ENCODE measurements around the gene CPA4. TPM values are rescaled to one million over a fixed set of nuclear protein-coding genes. Genes with fewer than 3 reads are reported as not detected.

Gene CPA4
- total RNA-seq, 4 donors from 2014 or later = not detected

GRCh38 chr7:130350945-130351790 is 58.2 kb downstream of the CPA4 start:
- Histone ChIP-seq H3K4me3 (no peak overlapping the region), H3K27me3 (no peaks in the 10 kb centered on the region), H3K9me3 (no peaks in the 10 kb centered on the region), H3K4me1 (peaks cover 0 to 21% (median 1%) of the 10 kb centered on the region in 4 donors), H3K27ac (peak overlapping the region; percentile 22 to 68 (median 64)), H3K36me3 (no peaks in the 10 kb centered on the region)
- in situ Hi-C loops (cut with MboI; ENCODE audit: low pct_ligation_motif_present in 1 of 4, low pct_unique_long_range_greater_than_20kb in 1 of 4, low sequenced_read_pairs in 3 of 4) = no loop called here
- TF ChIP-seq EP300 (IDR thresholded peaks at IDR 0.05; ENCODE audit: low read depth) (no peak), POLR2AphosphoS5 (IDR thresholded peaks at IDR 0.05) (no peak), POLR2A (IDR thresholded peaks at IDR 0.05) (no peak)
- TF ChIP-seq, protein P1, sequence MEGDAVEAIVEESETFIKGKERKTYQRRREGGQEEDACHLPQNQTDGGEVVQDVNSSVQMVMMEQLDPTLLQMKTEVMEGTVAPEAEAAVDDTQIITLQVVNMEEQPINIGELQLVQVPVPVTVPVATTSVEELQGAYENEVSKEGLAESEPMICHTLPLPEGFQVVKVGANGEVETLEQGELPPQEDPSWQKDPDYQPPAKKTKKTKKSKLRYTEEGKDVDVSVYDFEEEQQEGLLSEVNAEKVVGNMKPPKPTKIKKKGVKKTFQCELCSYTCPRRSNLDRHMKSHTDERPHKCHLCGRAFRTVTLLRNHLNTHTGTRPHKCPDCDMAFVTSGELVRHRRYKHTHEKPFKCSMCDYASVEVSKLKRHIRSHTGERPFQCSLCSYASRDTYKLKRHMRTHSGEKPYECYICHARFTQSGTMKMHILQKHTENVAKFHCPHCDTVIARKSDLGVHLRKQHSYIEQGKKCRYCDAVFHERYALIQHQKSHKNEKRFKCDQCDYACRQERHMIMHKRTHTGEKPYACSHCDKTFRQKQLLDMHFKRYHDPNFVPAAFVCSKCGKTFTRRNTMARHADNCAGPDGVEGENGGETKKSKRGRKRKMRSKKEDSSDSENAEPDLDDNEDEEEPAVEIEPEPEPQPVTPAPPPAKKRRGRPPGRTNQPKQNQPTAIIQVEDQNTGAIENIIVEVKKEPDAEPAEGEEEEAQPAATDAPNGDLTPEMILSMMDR (IDR thresholded peaks at IDR 0.05) = no peak
- WGBS, 2 donors (ENCODE audit: low coverage in 1 of 2) = 47 to 56% methylated on average over 9 to 20 of the region's 20 CpGs
- intact Hi-C loops (cut with DNase I; ENCODE audit: low total_unique reads) = no loop called here
- DNase-seq = no peak

- Histone ChIP-seq H3K9me3 (no peaks in the 10 kb centered on the region), H3K4me1 (peaks cover 3 to 27% (median 4%) of the 10 kb centered on the region in 4 donors), H3K4me3 (no peak overlapping the region), H3K27me3 (no peaks in the 10 kb centered on the region), H3K27ac (peak overlapping the region; percentile 22 to 68 (median 64)), H3K36me3 (no peaks in the 10 kb centered on the region)
- in situ Hi-C loops (cut with MboI; ENCODE audit: low pct_ligation_motif_present in 1 of 4, low pct_unique_long_range_greater_than_20kb in 1 of 4, low sequenced_read_pairs in 3 of 4) = no loop called here
- TF ChIP-seq POLR2AphosphoS5 (IDR thresholded peaks at IDR 0.05) (no peak), EP300 (IDR thresholded peaks at IDR 0.05; ENCODE audit: low read depth) (no peak), POLR2A (IDR thresholded peaks at IDR 0.05) (no peak)
- TF ChIP-seq, protein P1 (IDR thresholded peaks at IDR 0.05) = no peak
- WGBS, 2 donors (ENCODE audit: low coverage in 1 of 2) = 85 to 86% methylated on average over 3 to 6 of the region's 6 CpGs
- intact Hi-C loops (cut with DNase I; ENCODE audit: low total_unique reads) = loop anchor here (2.0 kb wide), 1 partner anchor 43 kb away; no protein-coding TSS in a partner anchor
- DNase-seq = no peak
Observed at GRCh38 chr7:130351791-130352090, 58.8 kb downstream of the CPA4 start.

GRCh38 chr7:130352194-130353074 is 59.5 kb downstream of the CPA4 start:
- peaks cover 4 to 31% (median 8%) of the 10 kb centered on the region in 4 donors for H3K4me1 ChIP-seq
- 68 to 70% methylated on average over 17 to 20 of the region's 20 CpGs for WGBS, 2 donors (ENCODE audit: low coverage in 1 of 2)
- no peaks in the 10 kb centered on the region for H3K9me3 ChIP-seq
- in situ Hi-C loops (cut with MboI; ENCODE audit: low pct_ligation_motif_present in 1 of 4, low pct_unique_long_range_greater_than_20kb in 1 of 4, low sequenced_read_pairs in 3 of 4) (no loop called here), intact Hi-C loops (cut with DNase I; ENCODE audit: low total_unique reads) (loop anchor here (2.0 kb wide), 1 partner anchor 42 kb away; no protein-coding TSS in a partner anchor)
- H3K36me3 ChIP-seq = no peaks in the 10 kb centered on the region
- peak overlapping the region; percentile 36 to 68 (median 64) for H3K27ac ChIP-seq
- H3K27me3 ChIP-seq = no peaks in the 10 kb centered on the region
- no peak overlapping the region for H3K4me3 ChIP-seq
- no peak for DNase-seq
- TF ChIP-seq EP300 (IDR thresholded peaks at IDR 0.05; ENCODE audit: low read depth) (no peak), POLR2AphosphoS5 (IDR thresholded peaks at IDR 0.05) (no peak)

DNA sequence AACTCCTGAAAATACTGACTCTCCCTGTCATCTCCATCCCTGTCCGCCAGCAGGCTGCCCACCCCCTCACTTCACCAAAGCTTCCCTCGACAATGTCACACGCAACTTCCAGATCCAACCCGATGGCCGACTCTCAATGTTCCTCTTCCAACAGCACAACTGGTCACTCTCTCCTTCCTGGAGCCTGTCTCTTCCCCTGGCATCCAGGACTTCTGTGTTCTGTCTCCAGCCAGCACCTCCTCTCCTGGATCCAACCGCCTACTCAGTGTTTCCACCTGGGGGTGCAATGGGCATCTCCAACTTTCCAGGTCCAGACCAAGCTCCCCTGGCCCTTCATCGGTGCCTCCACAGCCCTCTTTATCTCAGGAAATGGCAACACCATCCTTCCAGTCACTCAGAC is 60.2 kb downstream of the CPA4 start:
- peak overlapping the region in 3 of 4 donors; percentile 62 to 68 (median 66) for H3K27ac ChIP-seq
- TF ChIP-seq, protein P1 (IDR thresholded peaks at IDR 0.05) = no peak
- no peak for TF ChIP-seq POLR2A (IDR thresholded peaks at IDR 0.05)
- TF ChIP-seq EP300 (IDR thresholded peaks at IDR 0.05; ENCODE audit: low read depth) = no peak
- no peak for TF ChIP-seq POLR2AphosphoS5 (IDR thresholded peaks at IDR 0.05)
- no peaks in the 10 kb centered on the region for H3K9me3 ChIP-seq
- no peak for DNase-seq
- 77 to 93% methylated on average over 6 to 7 of the region's 7 CpGs for WGBS, 2 donors (ENCODE audit: low coverage in 1 of 2)
- H3K4me3 ChIP-seq = no peak overlapping the region
- H3K36me3 ChIP-seq = no peaks in the 10 kb centered on the region
- peaks cover 4 to 31% (median 8%) of the 10 kb centered on the region in 4 donors for H3K4me1 ChIP-seq
- no peaks in the 10 kb centered on the region for H3K27me3 ChIP-seq
- in situ Hi-C loops (cut with MboI; ENCODE audit: low pct_ligation_motif_present in 1 of 4, low pct_unique_long_range_greater_than_20kb in 1 of 4, low sequenced_read_pairs in 3 of 4) (no loop called here), intact Hi-C loops (cut with DNase I; ENCODE audit: low total_unique reads) (loop anchor here (2.0 kb wide), 1 partner anchor 42 kb away; no protein-coding TSS in a partner anchor)

Data from transverse colon (tissue), 4 donors.